ENCODE data around the gene MAN2B1.
A peak's percentile ranks its signal among the peaks of the same experiment; 100 is the strongest.
"Not testable (repeated sequence)": the region's sequence is repeated elsewhere in the genome, so short reads cannot be mapped to it uniquely, and the experiment has no call there.

Gene MAN2B1

GRCh38 chr19:12666265-12667048 is at the start of gene MAN2B1, which contains the start of gene WDR83:
Gene MAN2B1 (minus strand): TSS chr19:12666742. CDS start chr19:12666701, 41 bp downstream.
Gene WDR83 (plus strand): TSS chr19:12666807. CDS start chr19:12669791, 2,984 bp downstream.
- H3K4me2 ChIP-seq, result peak within 1 kb of the TSS; percentile 96 to 100 (median 99)
- TF ChIP-seq Cebpa-rat (IDR thresholded peaks at IDR 0.05), result no peak
- peaks cover 35 to 59% (median 49%) of the 10 kb centered on the region in 11 experiments for H3K36me3 ChIP-seq
- peak within 1 kb of the TSS; percentile 75 to 96 (median 88) for H3K4me3 ChIP-seq
- no peaks in the 10 kb centered on the region for H3K27me3 ChIP-seq
- peaks cover 49 to 55% (median 52%) of the 10 kb centered on the region in 10 experiments for H3K4me1 ChIP-seq
- H3K9me3 ChIP-seq (replicated peaks in 1 of 11), result no peaks in the 10 kb centered on the region
- peak within 1 kb of the TSS; percentile 50 to 99 (median 82) for H3K27ac ChIP-seq
- peak within 1 kb of the TSS; percentile 84 to 99 (median 95) for H3K9ac ChIP-seq
- peaks cover 0 to 26% (median 3%) of the 10 kb centered on the region in 11 experiments; a peak in 7 of 22 replicates for H4K20me1 ChIP-seq

DNA sequence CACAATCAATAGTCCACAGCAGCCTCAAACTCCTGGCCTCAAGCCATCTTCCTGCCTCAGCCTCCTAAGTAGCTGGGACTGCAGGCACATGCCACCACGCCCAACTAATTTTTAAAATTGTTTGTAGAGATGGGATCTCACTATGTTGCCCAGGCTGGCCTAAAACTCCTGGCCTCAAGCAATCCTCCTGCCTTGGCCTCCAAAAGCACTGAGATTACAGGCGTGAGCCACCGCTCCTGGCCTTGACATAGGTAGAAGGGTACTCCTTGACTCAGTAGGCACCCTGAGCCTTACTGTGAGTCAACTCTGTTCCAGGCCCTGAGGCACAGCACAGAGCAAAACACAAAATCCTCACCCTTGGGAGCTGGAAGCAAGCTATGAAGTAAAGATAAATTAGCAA is 49.4 kb upstream of the MAN2B1 start:
- TF ChIP-seq Cebpa-rat (IDR thresholded peaks at IDR 0.05), result no peak
- Histone ChIP-seq H3K27me3 (no peaks in the 10 kb centered on the region), H3K4me2 (no peak overlapping the region), H3K9me3 (replicated peaks in 1 of 11) (no peaks in the 10 kb centered on the region), H4K20me1 (peaks cover 15 to 98% (median 95%) of the 10 kb centered on the region in 11 experiments; a peak in 21 of 22 replicates), H3K4me3 (no peak overlapping the region), H3K9ac (peak overlapping the region in 4 of 11 experiments; percentile 12 to 44 (median 22); a peak in 4 of 22 replicates), H3K36me3 (peaks cover 80 to 97% (median 94%) of the 10 kb centered on the region in 11 experiments), H3K27ac (no peak overlapping the region), H3K4me1 (peaks cover 24 to 31% (median 28%) of the 10 kb centered on the region in 10 experiments)

DNA sequence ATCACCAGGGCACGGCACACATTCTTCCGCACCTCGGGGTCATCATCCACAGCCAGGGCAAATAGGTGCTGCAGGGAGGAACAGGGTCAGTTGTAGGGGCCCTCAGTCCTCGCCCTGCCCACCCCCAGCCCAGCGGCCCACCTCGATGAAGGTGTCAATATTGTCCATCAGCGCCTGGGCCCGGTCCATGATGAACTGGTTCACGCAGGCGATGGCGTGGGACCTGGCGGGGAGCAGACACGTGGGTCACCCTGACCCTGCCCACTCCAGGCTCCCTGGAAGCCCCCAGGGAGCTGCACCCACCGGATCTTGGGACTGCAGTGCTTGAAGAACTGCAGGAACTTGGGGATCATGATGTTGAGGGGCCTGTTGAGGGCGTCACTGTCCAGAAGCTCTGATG is 48.6 kb upstream of the MAN2B1 start:
- Histone ChIP-seq H3K27ac (no peak overlapping the region), H3K9ac (peak overlapping the region in 1 of 11 experiments; percentile 19; a peak in 1 of 22 replicates), H3K27me3 (no peaks in the 10 kb centered on the region), H3K4me3 (no peak overlapping the region), H4K20me1 (peaks cover 15 to 98% (median 94%) of the 10 kb centered on the region in 11 experiments; a peak in 21 of 22 replicates), H3K36me3 (peaks cover 89 to 98% (median 97%) of the 10 kb centered on the region in 11 experiments), H3K4me2 (no peak overlapping the region), H3K4me1 (peaks cover 18 to 25% (median 21%) of the 10 kb centered on the region in 10 experiments), H3K9me3 (replicated peaks in 1 of 11) (no peaks in the 10 kb centered on the region)
- TF ChIP-seq Cebpa-rat (IDR thresholded peaks at IDR 0.05), result no peak

DNA sequence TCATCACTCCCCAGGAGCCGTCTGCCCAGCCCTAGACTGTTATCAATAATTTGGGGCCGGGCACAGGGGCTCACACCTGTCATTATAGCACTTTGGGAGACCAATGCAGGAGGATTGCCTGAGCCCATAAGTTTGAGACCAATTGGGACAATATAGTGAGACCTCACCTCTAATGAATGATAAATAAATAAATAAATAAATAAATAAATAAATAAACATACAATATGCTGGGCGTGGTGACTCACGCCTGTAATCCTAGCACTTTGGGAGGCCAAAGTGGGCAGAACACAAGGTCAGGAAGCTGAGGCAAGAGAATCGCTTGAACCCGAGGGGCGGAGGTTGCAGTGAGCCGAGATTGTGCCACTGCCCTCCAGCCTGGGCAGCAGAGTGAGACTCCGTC is 46.8 kb upstream of the MAN2B1 start:
- not testable (repeated sequence) for H3K27ac ChIP-seq; H3K4me1 ChIP-seq; H3K4me3 ChIP-seq; H3K27me3 ChIP-seq; H3K9me3 ChIP-seq (replicated peaks in 1 of 11); H3K4me2 ChIP-seq
- Histone ChIP-seq H4K20me1 (peaks cover 15 to 98% (median 88%) of the 10 kb centered on the region in 11 experiments; a peak in 21 of 22 replicates), H3K9ac (0 out of 22 replicates have a peak overlapping the region, but pooled peaks of 1 of the 11 experiments have one; percentile 9), H3K36me3 (peaks cover 94 to 98% (median 97%) of the 10 kb centered on the region in 11 experiments)

GRCh38 chr19:12712077-12712476 is 45.5 kb upstream of the MAN2B1 start:
- H3K4me2 ChIP-seq; H3K9ac ChIP-seq; H3K4me3 ChIP-seq; H3K4me1 ChIP-seq; H3K27me3 ChIP-seq; H3K9me3 ChIP-seq (replicated peaks in 1 of 11); H3K27ac ChIP-seq: not testable (repeated sequence)
- Histone ChIP-seq H3K36me3 (peaks cover 94 to 98% (median 97%) of the 10 kb centered on the region in 11 experiments), H4K20me1 (peaks cover 15 to 96% (median 80%) of the 10 kb centered on the region in 11 experiments; a peak in 21 of 22 replicates)

DNA sequence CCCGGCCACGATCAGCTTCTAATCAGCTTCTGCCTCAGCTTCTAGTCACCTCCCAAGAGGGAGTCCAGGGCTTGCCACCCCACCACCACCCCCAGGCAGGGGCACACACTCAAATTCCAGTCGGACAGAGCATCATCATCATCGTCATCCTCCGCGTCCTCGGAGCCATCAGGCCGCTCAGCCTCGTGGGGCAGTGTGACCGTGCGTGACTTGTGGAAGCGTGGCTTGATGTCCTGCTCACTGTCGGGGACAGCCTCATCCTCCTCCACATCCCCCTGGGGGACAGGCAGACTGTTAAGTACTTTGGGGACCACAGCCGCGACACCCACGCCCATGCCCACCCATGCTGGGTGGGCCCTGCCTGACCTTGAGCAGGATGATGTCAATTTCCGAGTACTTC is 44.6 kb upstream of the MAN2B1 start:
- peaks cover 96 to 98% (median 97%) of the 10 kb centered on the region in 11 experiments for H3K36me3 ChIP-seq
- H3K4me3 ChIP-seq, result no peak overlapping the region
- no peak for TF ChIP-seq Cebpa-rat (IDR thresholded peaks at IDR 0.05)
- no peaks in the 10 kb centered on the region for H3K4me1 ChIP-seq
- no peak overlapping the region for H3K4me2 ChIP-seq
- no peak overlapping the region for H3K9ac ChIP-seq
- H4K20me1 ChIP-seq, result peaks cover 9 to 96% (median 80%) of the 10 kb centered on the region in 11 experiments; a peak in 20 of 22 replicates
- no peaks in the 10 kb centered on the region for H3K27me3 ChIP-seq
- no peak overlapping the region for H3K27ac ChIP-seq
- no peaks in the 10 kb centered on the region for H3K9me3 ChIP-seq (replicated peaks in 1 of 11)

- Histone ChIP-seq H3K4me3 (no peak overlapping the region), H3K27ac (no peak overlapping the region), H3K9me3 (replicated peaks in 1 of 11) (no peaks in the 10 kb centered on the region), H3K36me3 (peaks cover 96 to 98% (median 97%) of the 10 kb centered on the region in 11 experiments), H3K9ac (no peak overlapping the region), H3K4me1 (no peaks in the 10 kb centered on the region), H3K27me3 (no peaks in the 10 kb centered on the region), H4K20me1 (peaks cover 4 to 96% (median 72%) of the 10 kb centered on the region in 11 experiments; a peak in 20 of 22 replicates), H3K4me2 (no peak overlapping the region)
- TF ChIP-seq Cebpa-rat (IDR thresholded peaks at IDR 0.05), result no peak
Measured at GRCh38 chr19:12708641-12709040, 42.1 kb upstream of the MAN2B1 start.

- Histone ChIP-seq H3K4me1 (no peaks in the 10 kb centered on the region), H4K20me1 (peaks cover under 1 to 98% (median 78%) of the 10 kb centered on the region in 11 experiments; a peak in 20 of 22 replicates), H3K4me2 (no peak overlapping the region), H3K36me3 (peaks cover 99 to 100% (median 100%) of the 10 kb centered on the region in 11 experiments), H3K9ac (0 out of 22 replicates have a peak overlapping the region, but pooled peaks of 1 of the 11 experiments have one; percentile 23), H3K27me3 (no peaks in the 10 kb centered on the region), H3K27ac (no peak overlapping the region), H3K9me3 (replicated peaks in 1 of 11) (no peaks in the 10 kb centered on the region), H3K4me3 (no peak overlapping the region)
- TF ChIP-seq Cebpa-rat (IDR thresholded peaks at IDR 0.05), result no peak
Measured at GRCh38 chr19:12706332-12706718, 39.8 kb upstream of the MAN2B1 start.

GRCh38 chr19:12705654-12706331 is 39.3 kb upstream of the MAN2B1 start:
- no peak overlapping the region for H3K27ac ChIP-seq
- H3K27me3 ChIP-seq, result no peaks in the 10 kb centered on the region
- no peak overlapping the region for H3K4me3 ChIP-seq
- peaks cover 0 to 98% (median 78%) of the 10 kb centered on the region in 11 experiments; a peak in 19 of 22 replicates for H4K20me1 ChIP-seq
- no peaks in the 10 kb centered on the region for H3K9me3 ChIP-seq (replicated peaks in 1 of 11)
- no peak overlapping the region for H3K9ac ChIP-seq
- no peak overlapping the region for H3K4me2 ChIP-seq
- H3K36me3 ChIP-seq, result peaks cover 99 to 100% (median 100%) of the 10 kb centered on the region in 11 experiments
- no peak for TF ChIP-seq Cebpa-rat (IDR thresholded peaks at IDR 0.05)
- no peaks in the 10 kb centered on the region for H3K4me1 ChIP-seq
